Ecto neural progenitor cell (in vitro differentiated cells): Measurements from ENCODE around the gene SLC29A1.

Experiments used
- DNase-seq: peaks from one replicate; pipeline ENCODE4 v3.0.0-alpha.2; 2018; ENCODE audit warnings: low spot score

SLC29A1 gene

DNA sequence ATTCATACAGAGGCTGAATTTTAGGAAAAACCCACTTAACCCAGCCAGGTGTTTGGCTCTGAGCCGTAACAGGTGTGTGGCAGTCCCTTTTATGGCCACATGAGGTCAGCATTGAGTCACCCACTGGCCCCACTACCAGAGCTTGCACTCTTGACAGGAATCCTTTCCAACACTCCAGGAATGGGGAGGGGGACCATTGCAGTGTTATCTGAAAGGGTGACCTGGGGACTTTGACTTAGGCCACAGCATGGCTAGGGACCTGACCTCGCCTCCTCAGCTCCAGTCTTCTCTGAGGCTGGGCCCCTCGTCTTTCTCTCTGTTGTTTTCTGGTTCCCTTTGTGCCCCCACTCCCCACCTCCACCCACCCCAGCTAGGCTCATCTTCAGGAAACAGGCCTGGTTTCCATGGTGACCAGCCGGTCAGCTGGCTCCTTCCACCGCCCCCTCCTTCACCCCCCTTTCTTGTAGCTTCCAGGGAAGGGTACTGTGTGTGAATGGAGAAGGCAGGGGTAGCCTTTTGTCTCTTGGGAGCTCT is 44.8 kb downstream of the SLC29A1 start:
- DNase-seq, result peak; percentile 82

DNA sequence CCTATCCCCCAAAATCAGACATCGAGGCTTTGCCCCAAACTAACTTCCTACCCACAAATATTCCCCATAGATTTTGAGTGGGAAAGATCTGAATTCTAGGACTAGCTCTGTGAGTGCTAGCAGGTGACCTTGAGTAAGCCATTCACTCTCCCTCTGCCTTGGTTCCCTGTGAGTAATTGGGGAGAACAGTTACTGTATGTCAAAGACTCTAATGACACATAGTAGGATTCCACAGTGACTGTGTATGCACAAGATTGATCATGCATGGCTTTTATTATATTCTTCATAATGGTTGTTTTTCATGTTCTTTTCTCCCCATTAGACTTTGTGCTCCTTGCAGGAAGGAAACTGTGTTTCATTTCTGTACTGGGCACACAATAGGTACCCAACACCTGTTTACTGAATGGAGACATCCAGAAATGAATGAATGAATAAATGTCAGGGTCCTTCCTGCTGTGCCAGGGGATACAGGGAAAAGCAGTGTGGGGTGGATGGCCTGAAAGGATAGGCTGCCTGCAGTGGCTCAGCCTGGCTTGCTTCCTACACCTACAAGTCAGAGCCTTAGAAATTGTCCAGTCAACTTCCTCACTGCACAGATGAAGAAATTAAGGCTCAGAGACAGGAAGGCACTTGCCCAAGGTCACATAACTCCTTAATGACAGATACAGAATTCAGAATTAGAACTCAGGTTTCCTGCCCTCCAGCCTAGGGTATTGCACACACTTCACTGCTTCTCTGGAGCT is 46.0 kb downstream of the SLC29A1 start:
- no peak for DNase-seq

DNA sequence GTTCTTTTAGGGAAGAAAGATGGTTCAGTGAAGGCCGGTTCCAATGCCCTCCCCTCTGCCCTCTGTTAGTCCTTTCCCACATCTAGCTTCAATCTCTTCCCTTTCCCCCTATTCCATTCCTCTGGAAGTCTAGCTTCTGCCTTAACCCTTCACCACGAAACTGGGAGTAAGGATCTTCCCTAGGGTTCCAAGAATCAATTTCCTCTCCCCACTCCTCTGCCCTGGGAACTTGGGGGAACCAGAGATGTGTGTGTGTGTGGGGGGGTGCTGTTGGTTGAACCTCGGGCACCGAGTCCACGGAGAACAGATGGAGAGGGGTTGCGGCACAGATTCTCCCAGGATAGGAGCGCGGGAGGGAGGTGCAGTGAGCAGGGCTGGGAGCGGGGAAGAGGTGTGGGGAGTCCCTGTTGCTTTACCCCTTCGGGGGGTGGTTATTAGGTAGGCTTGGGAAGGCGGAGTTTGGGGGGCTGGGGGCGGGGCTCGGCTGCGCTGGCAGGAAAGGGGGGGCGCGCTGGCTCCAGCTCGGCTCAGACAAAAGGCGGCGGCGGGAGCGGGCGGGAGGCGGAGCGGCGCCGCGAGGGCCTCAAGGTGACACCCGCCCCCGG is 46.6 kb downstream of the SLC29A1 start, which contains the start of gene TMEM151B:
Gene TMEM151B (plus strand): TSS at position 530 of the 605 bp plus-strand sequence. CDS start 293 bp downstream, outside the sequence.
- no peak for DNase-seq

DNA sequence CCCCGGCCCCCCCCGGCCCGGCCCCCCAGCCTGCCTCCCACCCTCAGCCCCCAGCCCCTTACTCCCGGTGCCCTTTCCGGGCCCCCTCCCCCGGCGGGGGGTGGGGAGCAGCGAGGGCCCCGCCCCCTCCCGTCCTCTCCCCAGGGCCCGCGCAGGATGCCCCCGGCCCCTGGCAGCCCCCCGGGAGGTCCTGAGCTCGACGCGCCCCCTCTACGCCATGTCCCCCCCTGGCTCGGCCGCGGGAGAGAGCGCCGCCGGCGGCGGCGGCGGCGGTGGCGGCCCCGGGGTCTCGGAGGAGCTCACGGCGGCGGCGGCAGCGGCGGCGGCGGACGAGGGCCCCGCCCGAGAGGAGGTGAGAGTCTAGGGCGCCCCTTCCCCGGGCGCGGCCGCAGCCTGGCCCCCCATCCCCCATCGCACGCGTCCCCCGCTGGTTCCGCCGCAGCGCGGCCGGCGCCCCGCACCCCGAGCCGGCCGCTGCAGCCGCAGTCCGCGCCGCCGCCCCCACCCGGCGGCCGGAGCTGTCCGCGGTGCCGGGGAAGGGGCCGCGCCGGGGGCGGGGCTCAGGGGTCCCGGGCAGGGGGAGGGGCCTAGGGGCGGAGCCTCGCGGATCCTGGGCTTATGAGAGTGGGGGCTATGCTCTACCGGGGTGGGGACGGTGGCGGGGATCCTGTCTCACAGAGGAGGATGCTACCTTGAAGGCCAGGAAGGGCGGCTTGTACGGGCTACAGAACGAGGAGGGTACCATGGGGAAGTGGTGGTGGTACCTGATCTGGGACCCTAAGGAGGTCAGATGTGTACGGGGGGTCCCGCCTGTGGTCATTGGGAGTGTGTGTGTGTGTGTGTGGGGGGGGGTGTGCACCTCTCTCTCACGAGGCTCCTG is 47.4 kb downstream of the SLC29A1 start:
- peak; percentile 81 for DNase-seq

DNA sequence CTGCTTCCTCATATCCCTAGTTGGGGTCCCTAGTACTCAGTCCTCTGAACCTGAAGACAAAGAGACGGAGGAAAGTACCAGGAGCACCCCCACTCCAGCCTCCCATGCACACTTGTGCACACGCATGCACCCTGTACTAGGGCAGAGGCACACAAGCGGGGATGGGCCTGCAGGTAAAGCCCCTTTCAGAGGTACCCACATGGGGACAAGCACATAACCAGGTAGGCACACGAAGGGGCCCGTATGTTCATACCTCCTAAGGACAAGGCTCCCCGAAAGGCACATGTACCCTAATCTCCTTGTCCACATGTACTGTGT is 48.0 kb downstream of the SLC29A1 start:
- no peak for DNase-seq

DNA sequence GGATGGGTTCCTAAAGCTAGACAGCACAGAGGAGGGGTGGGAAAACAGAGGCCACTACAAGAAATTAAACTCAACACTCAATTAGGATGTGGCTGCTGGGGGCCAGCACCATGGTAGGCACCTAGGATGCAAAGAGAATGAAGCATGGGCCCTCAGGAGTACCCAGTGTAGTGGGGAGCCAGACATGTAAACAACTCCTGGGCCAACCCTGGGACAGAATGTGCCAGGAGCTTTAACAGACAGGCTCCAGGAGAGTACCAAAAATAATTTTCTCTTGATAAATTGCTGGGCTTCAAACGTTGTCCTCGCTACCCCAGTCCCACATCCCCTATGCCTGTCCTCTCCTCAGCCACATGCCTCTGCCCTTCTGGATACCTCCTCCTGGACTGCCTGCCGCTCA is 48.5 kb downstream of the SLC29A1 start:
- DNase-seq, result no peak

DNA sequence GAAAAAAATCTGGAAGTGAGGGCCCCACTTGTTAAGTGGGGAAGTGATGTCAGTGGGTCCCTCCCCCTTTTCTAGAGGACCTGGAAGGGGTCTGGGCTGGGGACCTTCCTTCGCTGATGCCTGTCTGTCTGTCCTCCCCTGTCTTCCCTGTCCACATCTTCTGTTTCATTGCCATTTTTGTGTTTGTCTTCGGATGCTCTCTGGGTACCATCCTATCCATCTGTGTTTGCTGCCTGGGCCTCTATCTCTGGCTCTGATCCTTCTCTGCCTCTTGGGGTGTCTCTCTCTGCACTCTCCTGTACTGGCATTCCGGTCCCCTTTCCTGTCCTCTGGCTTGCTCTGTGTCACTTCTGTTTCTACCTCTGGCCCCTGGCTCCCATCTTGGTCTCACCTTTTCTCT is 49.1 kb downstream of the SLC29A1 start:
- DNase-seq, result no peak

DNA sequence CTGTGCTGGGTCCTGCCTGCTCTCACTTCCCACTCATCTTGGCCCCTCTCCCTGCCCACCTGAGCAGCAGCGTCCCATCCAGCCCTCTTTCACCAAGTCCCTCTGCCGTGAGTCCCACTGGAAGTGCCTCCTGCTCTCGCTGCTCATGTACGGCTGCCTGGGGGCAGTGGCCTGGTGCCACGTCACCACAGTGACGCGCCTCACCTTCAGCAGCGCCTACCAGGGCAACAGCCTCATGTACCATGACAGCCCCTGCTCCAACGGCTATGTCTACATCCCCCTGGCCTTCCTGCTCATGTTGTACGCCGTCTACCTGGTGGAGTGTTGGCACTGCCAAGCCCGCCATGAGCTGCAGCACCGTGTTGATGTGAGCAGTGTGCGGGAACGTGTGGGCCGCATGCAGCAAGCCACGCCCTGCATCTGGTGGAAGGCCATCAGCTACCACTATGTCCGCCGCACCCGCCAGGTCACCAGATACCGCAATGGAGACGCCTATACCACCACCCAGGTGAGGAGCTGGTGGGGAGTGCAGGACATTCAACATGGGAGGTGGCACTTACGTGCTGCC is 49.7 kb downstream of the SLC29A1 start:
- DNase-seq, result no peak

DNA sequence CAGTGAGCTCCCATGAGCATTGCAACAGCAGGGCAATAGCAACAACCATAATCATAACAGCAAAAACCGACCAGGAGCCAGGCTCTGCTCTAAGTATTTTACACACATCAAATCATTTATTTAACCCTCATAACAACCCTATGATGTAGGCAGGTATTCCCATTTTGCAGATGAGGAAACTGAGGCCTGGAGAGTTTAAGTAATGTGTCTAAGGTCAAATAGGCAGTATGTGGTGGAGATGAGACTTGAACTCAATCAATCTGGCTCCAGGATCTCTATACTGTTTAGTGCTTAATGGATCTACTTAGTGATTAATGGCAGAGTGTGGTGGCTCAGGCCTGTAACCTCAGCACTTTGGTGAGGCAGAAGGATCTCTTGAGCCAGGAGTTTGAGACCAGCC is 50.2 kb downstream of the SLC29A1 start:
- DNase-seq, result no peak

DNA sequence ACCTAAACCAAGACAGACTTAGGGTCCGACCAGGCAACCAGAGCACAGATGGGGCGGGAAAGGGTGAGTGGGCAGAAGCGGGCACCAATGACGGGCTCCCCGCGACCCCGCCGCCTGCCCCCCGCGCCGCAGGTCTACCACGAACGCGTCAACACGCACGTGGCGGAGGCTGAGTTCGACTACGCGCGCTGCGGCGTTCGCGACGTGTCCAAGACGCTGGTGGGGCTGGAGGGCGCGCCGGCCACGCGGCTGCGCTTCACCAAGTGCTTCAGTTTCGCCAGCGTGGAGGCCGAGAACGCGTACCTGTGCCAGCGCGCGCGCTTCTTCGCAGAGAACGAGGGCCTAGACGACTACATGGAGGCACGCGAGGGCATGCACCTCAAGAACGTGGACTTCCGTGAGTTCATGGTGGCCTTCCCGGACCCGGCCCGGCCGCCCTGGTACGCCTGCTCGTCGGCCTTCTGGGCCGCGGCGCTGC is 51.9 kb downstream of the SLC29A1 start:
- DNase-seq, result no peak

DNA sequence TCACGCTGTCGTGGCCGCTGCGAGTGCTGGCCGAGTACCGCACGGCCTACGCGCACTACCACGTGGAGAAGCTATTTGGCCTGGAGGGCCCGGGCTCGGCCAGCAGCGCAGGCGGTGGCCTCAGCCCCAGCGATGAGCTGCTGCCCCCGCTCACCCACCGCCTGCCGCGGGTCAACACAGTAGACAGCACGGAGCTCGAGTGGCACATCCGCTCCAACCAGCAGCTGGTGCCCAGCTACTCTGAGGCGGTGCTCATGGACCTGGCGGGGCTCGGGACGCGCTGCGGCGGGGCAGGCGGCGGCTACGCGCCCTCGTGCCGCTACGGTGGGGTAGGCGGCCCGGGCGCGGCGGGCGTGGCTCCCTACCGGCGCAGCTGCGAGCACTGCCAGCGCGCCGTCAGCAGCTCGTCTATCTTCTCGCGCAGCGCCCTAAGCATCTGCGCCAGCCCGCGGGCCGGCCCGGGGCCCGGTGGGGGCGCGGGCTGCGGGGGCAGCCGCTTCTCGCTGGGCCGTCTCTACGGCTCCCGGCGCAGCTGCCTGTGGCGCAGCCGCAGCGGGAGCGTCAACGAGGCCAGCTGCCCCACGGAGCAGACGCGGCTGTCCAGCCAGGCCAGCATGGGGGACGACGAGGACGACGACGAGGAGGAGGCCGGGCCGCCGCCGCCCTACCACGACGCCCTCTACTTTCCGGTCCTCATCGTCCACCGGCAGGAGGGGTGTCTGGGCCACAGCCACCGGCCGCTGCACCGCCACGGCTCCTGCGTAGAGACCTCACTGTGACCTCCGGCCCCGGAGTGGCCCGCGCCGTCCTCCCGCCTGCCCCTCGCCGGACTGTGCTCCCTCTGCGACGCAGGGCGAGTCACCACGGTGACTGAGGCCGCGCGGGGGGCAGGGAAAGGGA is 52.6 kb downstream of the SLC29A1 start:
- no peak for DNase-seq

DNA sequence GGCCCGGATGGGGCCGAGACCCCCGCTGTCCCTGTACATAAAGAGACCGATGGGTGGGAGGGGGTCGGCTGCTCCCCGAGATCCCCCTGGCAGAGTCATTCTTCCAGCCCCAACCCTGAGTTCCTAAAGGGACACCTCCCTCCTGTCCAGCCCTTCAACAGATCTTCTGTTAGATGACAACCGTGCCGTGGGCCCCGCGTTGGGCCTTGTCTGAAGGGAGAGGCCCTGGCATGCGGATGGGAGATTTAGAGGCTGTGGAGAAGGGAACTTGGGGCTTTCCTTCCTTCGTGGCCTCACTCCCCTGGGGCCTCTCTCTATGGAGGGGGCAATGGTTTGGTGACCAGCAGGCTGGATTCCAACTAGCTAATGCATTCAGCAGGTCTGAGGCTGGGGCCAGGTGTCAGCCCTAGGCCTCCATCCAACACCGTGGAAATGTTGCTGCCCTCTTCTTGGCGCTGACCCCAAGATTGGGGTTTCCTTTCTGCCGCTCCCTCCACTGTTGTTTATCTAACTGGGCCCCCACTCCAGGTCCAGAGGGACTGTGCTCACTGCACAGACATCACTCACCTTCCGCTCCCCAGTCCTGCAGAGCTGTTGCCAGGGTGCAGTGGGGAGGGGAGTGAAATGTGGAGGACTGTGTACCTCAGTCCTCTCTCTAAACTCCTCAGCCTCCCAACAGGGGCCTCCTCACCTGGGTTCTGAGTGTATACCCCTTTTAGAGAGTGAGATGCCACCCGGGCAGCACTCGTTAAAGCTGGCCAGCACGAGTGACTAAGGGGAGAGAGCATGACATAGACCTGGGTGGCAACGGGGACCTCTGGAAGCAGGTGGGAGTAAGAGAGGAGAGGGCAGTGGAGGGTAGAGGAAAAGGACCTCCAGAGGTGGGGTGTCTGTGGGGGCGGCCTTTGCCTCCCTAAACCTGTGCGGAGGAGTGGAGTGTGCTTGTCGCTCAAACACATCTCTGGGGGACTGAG is 53.6 kb downstream of the SLC29A1 start:
- DNase-seq, result no peak

DNA sequence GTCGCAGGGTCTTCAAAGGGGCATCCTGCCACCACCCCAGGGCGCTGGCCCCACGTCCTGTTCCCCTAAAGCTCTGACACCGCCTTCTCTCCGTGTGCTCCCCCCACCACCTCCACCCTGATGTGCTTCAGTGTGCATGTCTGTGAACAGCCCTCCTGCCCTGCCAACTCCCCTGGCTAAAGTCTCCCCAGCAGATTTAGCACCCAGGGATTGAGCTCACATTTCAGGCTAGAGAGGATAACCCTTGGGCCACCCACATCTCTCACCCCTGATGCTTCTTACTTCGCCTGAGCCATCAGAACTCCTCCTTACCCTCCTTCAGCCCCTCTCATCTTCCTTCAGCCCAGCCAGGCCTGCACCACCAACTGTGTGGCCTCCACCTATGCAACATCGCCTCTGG is 54.4 kb downstream of the SLC29A1 start:
- no peak for DNase-seq

DNA sequence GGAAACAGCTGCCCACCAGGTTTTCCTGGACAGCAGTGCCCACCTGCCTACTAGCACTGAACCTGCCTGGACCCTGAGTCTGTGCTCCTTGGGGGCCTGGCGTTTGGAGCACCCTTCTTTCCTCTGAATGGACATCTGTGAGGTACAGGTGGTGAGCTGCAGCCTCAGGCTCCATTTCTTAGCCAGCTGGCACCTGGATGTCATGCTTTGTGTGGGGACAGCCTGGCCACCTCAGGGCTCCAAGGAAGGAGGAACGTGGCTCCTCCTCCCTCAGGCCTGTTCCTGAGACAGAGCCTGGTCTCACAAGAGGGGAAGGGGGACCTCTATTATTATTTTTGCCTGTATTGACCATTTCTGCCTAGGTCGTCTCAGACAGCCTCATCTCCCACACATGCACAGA is 54.9 kb downstream of the SLC29A1 start:
- DNase-seq, result no peak

DNA sequence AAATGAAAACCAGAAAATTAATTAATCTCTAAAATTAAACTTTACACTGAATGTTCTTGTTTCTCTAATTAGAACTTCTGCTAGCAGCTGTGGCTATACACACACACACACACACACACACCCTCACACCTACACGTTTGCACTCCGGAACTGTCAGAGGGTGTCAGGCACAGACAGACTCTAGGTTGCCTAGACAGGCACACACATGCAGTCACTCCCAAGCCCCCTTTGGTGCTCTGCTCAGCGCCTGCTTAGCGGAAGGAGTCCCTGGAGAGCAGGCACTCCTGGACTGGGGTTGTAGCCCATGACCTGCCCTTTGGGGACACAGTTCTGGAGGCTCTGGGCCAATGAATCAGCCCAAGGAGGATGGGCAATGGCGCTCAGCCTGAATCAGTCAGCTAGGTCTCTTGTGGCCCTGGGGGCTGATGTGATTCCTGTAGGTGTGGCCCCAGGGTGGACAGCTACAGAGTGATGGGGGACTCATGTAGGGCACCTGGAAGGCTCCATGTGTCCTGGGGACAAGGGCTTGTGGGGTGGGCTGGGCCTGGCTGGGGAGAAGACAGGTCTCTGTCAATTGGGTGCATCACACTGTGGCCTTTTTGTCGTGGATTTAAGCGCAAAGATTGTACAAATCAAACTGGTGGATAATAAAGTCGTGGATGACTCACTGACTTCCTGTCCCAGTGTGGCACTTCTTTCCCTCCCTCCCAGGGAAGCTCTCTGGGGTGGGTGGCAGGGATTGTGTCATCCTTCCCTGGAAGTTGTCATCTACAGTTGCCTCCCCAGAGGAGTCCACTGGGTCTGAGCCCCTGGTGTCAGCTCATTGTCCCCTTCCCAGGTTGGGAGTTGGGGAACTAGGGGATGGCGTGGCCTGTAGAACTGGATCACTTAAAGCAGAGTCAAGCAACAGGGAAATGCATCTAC is 55.6 kb downstream of the SLC29A1 start:
- no peak for DNase-seq
